NCI-H1048 (cell line): ENCODE measurements around the gene TRIM37.

ENCODE experiments used
- DNase-seq: peaks from one replicate; lab custom pipeline; 2025; lab: John Stamatoyannopoulos, UW

TRIM37 gene

GRCh38 chr17:58932956-58933355 is 173.7 kb downstream of the TRIM37 start:
- no peak for DNase-seq
